Effector memory CD4-positive, alpha-beta T cell (primary cell): ENCODE measurements around the gene NEO1.
A peak's percentile ranks its signal among the peaks of the same experiment; 100 is the strongest.

Source experiments
- DNase-seq, 3 donors: peaks; one replicate each; pipeline ENCODE4 v3.0.0-alpha.2; 2020
- H3K27ac ChIP-seq: 2 replicates; pipeline ENCODE4 v1.7.0; 2013; ENCODE audit warnings: mild to moderate bottlenecking, low read length, moderate library complexity; ENCODE audit not compliant: insufficient read depth, poor library complexity, severe bottlenecking
- H3K27me3 ChIP-seq: replicated peaks from 2 replicates; pipeline ENCODE4 v1.7.0; 2013; ENCODE audit warnings: mild to moderate bottlenecking, low read length; ENCODE audit not compliant: insufficient read depth, control insufficient read depth, poor library complexity, severe bottlenecking
- H3K36me3 ChIP-seq: 2 replicates; pipeline ENCODE4 v1.7.0; 2013; ENCODE audit warnings: mild to moderate bottlenecking, low read length, moderate library complexity; ENCODE audit not compliant: control insufficient read depth, insufficient read depth
- H3K4me1 ChIP-seq: 2 replicates; pipeline ENCODE4 v1.7.0; 2013; ENCODE audit warnings: low read length, mild to moderate bottlenecking; ENCODE audit not compliant: control insufficient read depth, insufficient read depth, poor library complexity, severe bottlenecking
- H3K4me3 ChIP-seq: 2 replicates; pipeline ENCODE4 v1.7.0; 2013; ENCODE audit warnings: low read length, low read depth, mild to moderate bottlenecking; ENCODE audit not compliant: insufficient read depth, poor library complexity, severe bottlenecking
- H3K9me3 ChIP-seq: 2 replicates; pipeline ENCODE4 v1.7.0; 2013; ENCODE audit warnings: mild to moderate bottlenecking, low read length, moderate library complexity; ENCODE audit not compliant: control insufficient read depth

The NEO1 gene

DNA sequence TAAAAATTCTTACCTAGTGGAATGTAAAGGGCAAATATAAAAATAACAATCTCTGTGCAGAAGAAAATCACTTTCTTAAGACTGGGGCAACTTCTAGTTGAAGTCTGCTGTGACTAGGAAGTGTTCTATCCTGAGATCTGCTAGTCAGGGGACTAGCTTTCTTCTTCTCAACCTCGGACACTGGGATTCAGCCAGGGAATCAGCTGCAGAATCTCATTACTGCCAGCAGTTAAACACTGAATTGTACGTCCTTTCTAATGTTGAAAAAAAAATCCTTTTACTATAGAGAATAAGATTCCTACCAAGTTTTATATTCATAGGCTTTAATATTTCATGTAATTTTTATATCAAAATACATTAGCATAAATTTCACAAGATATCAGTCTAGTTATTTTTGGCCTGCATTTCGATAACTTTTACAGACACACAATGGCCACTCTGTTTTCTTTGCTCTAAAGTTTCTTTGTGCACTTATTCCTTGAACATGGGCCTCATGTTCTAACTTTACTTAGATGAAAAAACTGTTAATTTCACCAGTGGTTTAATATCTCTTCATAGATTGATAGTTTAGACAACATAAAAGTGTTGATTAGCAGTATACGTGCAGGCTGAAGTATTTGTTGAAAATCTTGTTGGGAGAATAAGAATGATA lies 2.6 kb upstream of the NEO1 start:
- Histone ChIP-seq H3K4me1 (peaks cover 7% of the 10 kb centered on the region), H3K27me3 (no peaks in the 10 kb centered on the region), H3K36me3 (no peaks in the 10 kb centered on the region), H3K4me3 (no peak overlapping the region), H3K9me3 (no peaks in the 10 kb centered on the region), H3K27ac (no peak overlapping the region)
- no peak for DNase-seq

DNA sequence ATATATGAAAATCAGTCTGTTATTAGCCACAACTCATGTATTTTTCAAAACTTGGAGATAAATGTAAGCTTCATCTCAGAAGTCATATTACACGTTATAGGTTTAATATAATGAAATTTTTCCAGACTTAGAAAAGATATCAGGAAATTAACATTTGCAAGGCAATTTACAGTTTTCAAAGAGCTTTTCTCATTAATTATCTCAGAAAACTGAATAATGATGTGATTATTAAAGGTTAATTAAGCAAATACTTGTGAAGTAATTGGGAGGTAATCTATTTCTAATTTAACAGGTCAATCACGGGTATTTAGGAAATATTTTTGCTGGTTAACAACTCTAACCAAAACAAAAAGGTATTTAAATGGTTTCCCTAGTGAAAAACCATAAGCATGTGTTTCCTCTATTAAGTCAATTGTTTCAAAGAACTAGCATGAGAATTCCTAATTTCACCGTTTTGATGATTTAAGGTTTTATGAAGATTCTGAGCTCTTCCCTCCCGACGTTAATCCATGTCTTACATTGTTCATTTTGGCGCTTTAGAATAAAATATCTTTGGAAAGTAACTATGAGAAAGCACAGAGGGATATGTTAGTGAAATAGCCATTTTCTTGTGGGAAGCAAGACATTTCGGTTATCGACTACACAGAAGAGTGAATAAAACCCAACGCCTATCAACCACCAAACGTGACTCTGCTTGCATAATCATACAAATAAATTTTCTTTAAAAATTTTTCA lies 1.5 kb upstream of the NEO1 start:
- Histone ChIP-seq H3K36me3 (no peaks in the 10 kb centered on the region), H3K4me3 (peak overlapping the region; percentile 93), H3K4me1 (peaks cover 7% of the 10 kb centered on the region), H3K27ac (no peak overlapping the region), H3K9me3 (no peaks in the 10 kb centered on the region), H3K27me3 (no peaks in the 10 kb centered on the region)
- no peak for DNase-seq

DNA sequence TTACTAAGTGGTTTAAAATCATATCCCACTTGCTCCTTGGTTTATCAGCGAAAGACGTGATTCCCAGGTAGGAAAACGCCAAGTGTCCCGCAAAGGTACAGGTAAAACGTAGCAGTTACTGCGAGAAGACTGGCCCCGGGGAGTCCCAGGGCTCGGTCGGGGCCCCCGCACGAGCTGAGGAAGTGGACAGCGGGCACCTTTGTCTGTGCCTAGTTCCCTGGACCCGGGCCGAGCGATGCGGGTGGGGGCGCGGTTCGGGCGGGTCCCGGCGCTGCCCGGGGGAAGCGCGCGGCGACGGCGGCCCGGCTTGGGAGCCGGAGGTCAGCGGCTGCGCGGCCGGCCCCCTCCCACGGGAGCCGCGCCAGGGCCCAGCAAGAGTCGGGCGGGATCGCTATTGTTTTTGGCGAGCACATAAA lies 864 bp upstream of the NEO1 start:
- no peak for DNase-seq
- Histone ChIP-seq H3K27ac (peak overlapping the region; percentile 71), H3K27me3 (no peaks in the 10 kb centered on the region), H3K9me3 (no peaks in the 10 kb centered on the region), H3K36me3 (no peaks in the 10 kb centered on the region), H3K4me3 (peak overlapping the region; percentile 93), H3K4me1 (peaks cover 7% of the 10 kb centered on the region)

GRCh38 chr15:73052653-73053397 lies 562 bp downstream of the NEO1 start:
- Histone ChIP-seq H3K9me3 (no peaks in the 10 kb centered on the region), H3K27me3 (no peaks in the 10 kb centered on the region), H3K4me3 (peak overlapping the region; percentile 70), H3K36me3 (no peaks in the 10 kb centered on the region), H3K27ac (peak overlapping the region; percentile 62), H3K4me1 (peaks cover 7% of the 10 kb centered on the region)
- peak; percentile 3 to 23 (median 14) for DNase-seq

DNA sequence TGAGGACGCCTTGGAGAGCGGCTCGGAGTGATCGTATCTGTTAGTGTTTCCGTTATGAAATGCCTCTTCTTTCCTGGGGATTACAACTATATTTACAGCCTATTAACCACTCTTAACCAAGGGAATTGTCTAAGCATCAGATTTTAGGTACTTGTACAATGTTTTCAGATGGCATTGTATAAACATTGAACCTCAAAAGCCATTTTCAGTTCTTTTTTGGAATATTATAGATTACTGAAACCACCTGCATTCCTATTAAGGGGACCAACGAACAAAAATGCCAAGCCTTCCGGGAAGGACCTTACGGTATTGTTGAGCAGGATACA lies 1.1 kb downstream of the NEO1 start:
- Histone ChIP-seq H3K4me1 (peaks cover 7% of the 10 kb centered on the region), H3K27me3 (no peaks in the 10 kb centered on the region), H3K27ac (peak overlapping the region; percentile 62), H3K36me3 (no peaks in the 10 kb centered on the region), H3K4me3 (peak overlapping the region; percentile 70), H3K9me3 (no peaks in the 10 kb centered on the region)
- no peak for DNase-seq

- Histone ChIP-seq H3K36me3 (no peaks in the 10 kb centered on the region), H3K4me3 (no peak overlapping the region), H3K27me3 (no peaks in the 10 kb centered on the region), H3K9me3 (no peaks in the 10 kb centered on the region), H3K27ac (no peak overlapping the region), H3K4me1 (peaks cover 7% of the 10 kb centered on the region)
- DNase-seq, result no peak
These were observed 2.2 kb downstream of the NEO1 start for GRCh38 chr15:73054417-73054953.

- Histone ChIP-seq H3K27ac (no peak overlapping the region), H3K36me3 (no peaks in the 10 kb centered on the region), H3K4me1 (peaks cover 7% of the 10 kb centered on the region), H3K9me3 (no peaks in the 10 kb centered on the region), H3K4me3 (no peak overlapping the region), H3K27me3 (no peaks in the 10 kb centered on the region)
- DNase-seq, result no peak
These were observed 4.2 kb downstream of the NEO1 start for GRCh38 chr15:73056460-73056859.

DNA sequence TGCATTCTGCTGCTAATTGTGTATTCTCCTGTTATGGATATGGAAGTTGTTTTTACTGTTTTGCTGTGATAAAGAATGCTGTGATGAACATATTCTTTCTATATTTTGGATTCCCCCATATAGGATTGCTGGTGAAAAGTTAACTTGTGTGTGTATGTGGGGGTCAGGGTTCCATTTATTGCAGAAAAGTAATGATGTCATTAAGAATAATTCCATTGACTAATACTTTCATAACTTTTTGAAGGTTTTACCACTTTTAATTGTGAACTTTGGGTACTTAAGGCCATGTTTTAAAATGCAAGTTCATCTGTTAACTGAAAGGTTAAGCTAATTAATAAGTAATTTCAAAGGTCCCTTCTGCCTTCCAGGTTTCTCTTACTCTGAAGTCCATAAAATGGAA lies 6.2 kb downstream of the NEO1 start:
- Histone ChIP-seq H3K27ac (no peak overlapping the region), H3K4me1 (peaks cover 1% of the 10 kb centered on the region), H3K4me3 (no peak overlapping the region), H3K9me3 (no peaks in the 10 kb centered on the region), H3K36me3 (no peaks in the 10 kb centered on the region), H3K27me3 (no peaks in the 10 kb centered on the region)
- no peak for DNase-seq

DNA sequence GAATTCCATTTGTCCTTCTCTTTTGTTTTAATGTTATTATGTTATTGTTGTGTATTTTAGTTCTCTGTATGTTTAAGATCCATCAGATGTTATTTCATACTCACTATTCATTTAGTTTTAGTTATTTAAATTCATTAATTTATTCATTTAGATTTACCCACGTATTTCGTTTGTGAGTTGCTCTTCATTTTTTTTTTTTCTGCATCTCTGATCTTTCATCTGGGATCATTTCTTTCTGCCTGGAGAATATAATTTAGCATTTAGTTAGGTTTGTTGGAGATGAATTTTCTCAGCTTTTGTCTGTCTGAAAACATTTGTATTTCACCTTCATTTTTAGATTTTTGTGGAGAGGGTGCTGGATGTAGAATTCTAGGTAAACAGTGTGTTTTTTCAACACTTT lies 12.9 kb downstream of the NEO1 start:
- Histone ChIP-seq H3K4me3 (no peak overlapping the region), H3K27ac (no peak overlapping the region), H3K9me3 (no peaks in the 10 kb centered on the region), H3K4me1 (no peaks in the 10 kb centered on the region), H3K36me3 (no peaks in the 10 kb centered on the region), H3K27me3 (no peaks in the 10 kb centered on the region)
- no peak for DNase-seq

- no peaks in the 10 kb centered on the region for H3K36me3 ChIP-seq
These were observed 16.8 kb downstream of the NEO1 start for GRCh38 chr15:73069109-73069508.

More at GRCh38 chr15:73069109-73069508, 16.8 kb downstream of the NEO1 start:
- Histone ChIP-seq H3K9me3 (no peaks in the 10 kb centered on the region), H3K4me1 (no peaks in the 10 kb centered on the region), H3K4me3 (no peak overlapping the region), H3K27ac (no peak overlapping the region), H3K27me3 (no peaks in the 10 kb centered on the region)
- DNase-seq, result no peak
